CD4-positive, alpha-beta T cell treated with Interleukin-2 at 100 ng/mL for 4 hours (primary cell): ENCODE results near the gene RMND1.
"Not testable (repeated sequence)": the region's sequence is repeated elsewhere in the genome, so short reads cannot be mapped to it uniquely, and the experiment has no call there.

ENCODE experiments used
- DNase-seq: peaks from one replicate; pipeline ENCODE4 v3.0.0-alpha.2; 2020; ENCODE audit warnings: low spot score

Gene RMND1

GRCh38 chr6:151451417-151451949 is 443 bp downstream of the RMND1 start:
- no peak for DNase-seq

- DNase-seq = not testable (repeated sequence)
Measured at GRCh38 chr6:151450928-151451327, 998 bp downstream of the RMND1 start.

GRCh38 chr6:151448623-151449022 is 3.3 kb downstream of the RMND1 start:
- no peak for DNase-seq

GRCh38 chr6:151447237-151447636 is 4.7 kb downstream of the RMND1 start:
- DNase-seq = no peak

- no peak for DNase-seq
Measured at GRCh38 chr6:151445482-151445881, 6.4 kb downstream of the RMND1 start.

- DNase-seq = no peak
Measured at GRCh38 chr6:151443911-151444621, 7.9 kb downstream of the RMND1 start.

- DNase-seq = no peak
Measured at GRCh38 chr6:151443454-151443853, 8.5 kb downstream of the RMND1 start.

- no peak for DNase-seq
Measured at GRCh38 chr6:151442371-151442770, 9.6 kb downstream of the RMND1 start.

GRCh38 chr6:151441390-151442166 is 10.3 kb downstream of the RMND1 start:
- no peak for DNase-seq

- peak; percentile 46 for DNase-seq
Measured at GRCh38 chr6:151440930-151441329, 11.0 kb downstream of the RMND1 start.

GRCh38 chr6:151440498-151440897 is 11.4 kb downstream of the RMND1 start:
- DNase-seq = no peak

- no peak for DNase-seq
Measured at GRCh38 chr6:151437401-151437800, 14.5 kb downstream of the RMND1 start.

GRCh38 chr6:151436802-151437201 is 15.1 kb downstream of the RMND1 start:
- DNase-seq = no peak

- DNase-seq = no peak
Measured at GRCh38 chr6:151436300-151436699, 15.6 kb downstream of the RMND1 start.

GRCh38 chr6:151434369-151434768 is 17.6 kb downstream of the RMND1 start:
- no peak for DNase-seq

- no peak for DNase-seq
Measured at GRCh38 chr6:151432651-151433050, 19.3 kb downstream of the RMND1 start.

GRCh38 chr6:151431337-151431736 is 20.6 kb downstream of the RMND1 start:
- DNase-seq = no peak

GRCh38 chr6:151430886-151431285 is 21.0 kb downstream of the RMND1 start:
- DNase-seq = no peak

GRCh38 chr6:151428093-151428735 is 23.7 kb downstream of the RMND1 start:
- DNase-seq = no peak

GRCh38 chr6:151425561-151425960 is 26.4 kb downstream of the RMND1 start:
- DNase-seq = no peak

GRCh38 chr6:151422981-151423380 is 28.9 kb downstream of the RMND1 start:
- no peak for DNase-seq

GRCh38 chr6:151417477-151417876 is 34.4 kb downstream of the RMND1 start:
- no peak for DNase-seq
